H1 (cell line): Measurements from ENCODE around the gene STARD4. TPM values are rescaled to one million over a fixed set of nuclear protein-coding genes. Genes with fewer than 3 reads are reported as not detected.

ENCODE experiments used
- CTCF ChIA-PET: fragments of 300-600 bp; sonication (Branson Sonifier 250); formaldehyde crosslinking; loops from one replicate; lab custom pipeline; 2021; ENCODE audit not compliant: partially characterized antibody; lab: Charles Lee
- POLR2A ChIA-PET: fragments of 300-600 bp; sonication (Branson Sonifier 250); formaldehyde crosslinking; loops from one replicate; lab custom pipeline; 2021; ENCODE audit warnings: inconsistent platforms; ENCODE audit not compliant: partially characterized antibody; lab: Charles Lee
- DNase-seq, 2 experiments: peaks; one replicate each; pipeline versions ENCODE4 v3.0.0 to v3.0.0-alpha.2; 2010 to 2022; ENCODE audit warnings: low spot score in 2 of 2, low read depth in 1 of 2, mixed read lengths in 1 of 2
- FAIRE-seq: peaks from 2 replicates; lab custom pipeline; 2011; peaks lifted over from hg19 to GRCh38; lab: Jason Lieb, UNC
- H2AFZ ChIP-seq: 2 replicates; pipeline ENCODE4 v1.8.1; 2012; ENCODE audit warnings: low read length, inconsistent platforms
- H2AK5ac ChIP-seq: 2 replicates; pipeline ENCODE4 v1.6.1; 2013; ENCODE audit warnings: low read depth, low read length
- H2BK120ac ChIP-seq: replicated peaks from 2 replicates; pipeline ENCODE3; 2013; ENCODE audit warnings: low read depth, low read length, inconsistent platforms
- H2BK12ac ChIP-seq: 2 replicates; pipeline ENCODE4 v1.6.1; 2013; ENCODE audit warnings: low read depth, low read length
- H2BK15ac ChIP-seq: 2 replicates; pipeline ENCODE4 v1.6.1; 2013; ENCODE audit warnings: low read length
- H2BK20ac ChIP-seq: 2 replicates; pipeline ENCODE4 v1.6.1; 2013; ENCODE audit warnings: low read length
- H2BK5ac ChIP-seq: 2 replicates; pipeline ENCODE4 v1.6.1; 2013; ENCODE audit warnings: low read depth, low read length
- H3K14ac ChIP-seq: 2 replicates; pipeline ENCODE4 v1.6.1; 2013; ENCODE audit warnings: inconsistent platforms; ENCODE audit not compliant: insufficient read length
- H3K18ac ChIP-seq: 2 replicates; pipeline ENCODE4 v1.6.1; 2013; ENCODE audit warnings: low read length; ENCODE audit errors: extremely low read depth
- H3K23ac ChIP-seq: 2 replicates; pipeline ENCODE4 v1.6.1; 2013; ENCODE audit warnings: inconsistent platforms; ENCODE audit not compliant: insufficient read length
- H3K23me2 ChIP-seq: 2 replicates; pipeline ENCODE4 v1.6.1; 2013; ENCODE audit warnings: low read depth, low read length
- H3K27ac ChIP-seq: 2 replicates; pipeline ENCODE4 v1.6.1; 2011; ENCODE audit warnings: low read depth, low read length, inconsistent platforms
- H3K27me3 ChIP-seq, 4 experiments: replicated peaks in 1 of 4; 1 replicate in 1 of 4; 2 replicates in 3 of 4; pipeline versions ENCODE4 v1.6.1 to v1.8.1; 2011 to 2013; ENCODE audit warnings: low read length in 3 of 4, mild to moderate bottlenecking in 3 of 4, inconsistent platforms in 2 of 4, mixed read lengths in 2 of 4, moderate library complexity in 1 of 4; ENCODE audit not compliant: control insufficient read depth in 3 of 4, insufficient read depth in 3 of 4; ENCODE audit errors: extremely low read depth in 1 of 4
- H3K36me3 ChIP-seq, 4 experiments: 2 replicates each; pipeline versions ENCODE4 v1.6.1 to v1.8.1; 2011 to 2013; ENCODE audit warnings: mild to moderate bottlenecking in 4 of 4, low read length in 3 of 4, moderate library complexity in 2 of 4, control low read depth in 1 of 4, inconsistent platforms in 1 of 4; ENCODE audit not compliant: insufficient read depth in 4 of 4, control insufficient read depth in 2 of 4
- H3K4ac ChIP-seq: replicated peaks from 2 replicates; pipeline ENCODE3; 2013; ENCODE audit warnings: low read length, low read depth, mixed read lengths, inconsistent platforms; ENCODE audit not compliant: insufficient read length
- H3K4me1 ChIP-seq, 4 experiments: replicated peaks in 1 of 4; 1 replicate in 1 of 4; 2 replicates in 3 of 4; pipeline versions ENCODE4 v1.6.1 to v1.8.1; 2011 to 2013; ENCODE audit warnings: low read length in 3 of 4, inconsistent platforms in 2 of 4, mixed read lengths in 1 of 4; ENCODE audit not compliant: insufficient read depth in 4 of 4, control insufficient read depth in 3 of 4
- H3K4me2 ChIP-seq, 2 experiments: 2 replicates each; pipeline versions ENCODE4 v1.6.1 to v1.8.1; 2011 to 2013; ENCODE audit warnings: low read depth in 2 of 2, low read length in 2 of 2, control low read depth in 1 of 2, inconsistent platforms in 1 of 2, mild to moderate bottlenecking in 1 of 2; ENCODE audit not compliant: insufficient read depth in 1 of 2
- H3K4me3 ChIP-seq, 4 experiments: fragments of 200-600, 300-600 bp in 1 of 4; sonication (generic), shearing (Covaris generic), sonication (Bioruptor Twin) in 1 of 4; 2 replicates each; pipeline versions ENCODE4 v1.5.1 to v1.8.1; 2011 to 2016; ENCODE audit warnings: low read length in 4 of 4, low read depth in 3 of 4, control low read depth in 2 of 4, inconsistent platforms in 2 of 4, mild to moderate bottlenecking in 2 of 4, mixed read lengths in 1 of 4, moderate library complexity in 1 of 4; ENCODE audit not compliant: insufficient read depth in 2 of 4; ENCODE audit errors: extremely low read depth in 1 of 4
- H3K56ac ChIP-seq: replicated peaks from 2 replicates; pipeline ENCODE3; 2013; ENCODE audit warnings: low read depth, mild to moderate bottlenecking, mixed read lengths, low read length, inconsistent platforms; ENCODE audit not compliant: insufficient read length
- H3K79me1 ChIP-seq: 2 replicates; pipeline ENCODE4 v1.6.1; 2013; ENCODE audit warnings: low read depth, low read length, control low read depth
- H3K79me2 ChIP-seq, 2 experiments: 2 replicates each; pipeline versions ENCODE4 v1.6.1 to v1.8.1; 2012 to 2013; ENCODE audit warnings: low read length in 2 of 2, mild to moderate bottlenecking in 2 of 2, inconsistent platforms in 1 of 2; ENCODE audit not compliant: insufficient read depth in 2 of 2, control insufficient read depth in 1 of 2
- H3K9ac ChIP-seq, 4 experiments: replicated peaks in 1 of 4; 1 replicate in 1 of 4; 2 replicates in 3 of 4; pipeline versions ENCODE4 v1.6.1 to v1.8.1; 2011 to 2013; ENCODE audit warnings: low read depth in 3 of 4, low read length in 3 of 4, control low read depth in 2 of 4, mild to moderate bottlenecking in 2 of 4, moderate library complexity in 2 of 4, inconsistent platforms in 1 of 4; ENCODE audit errors: extremely low read depth in 1 of 4
- H3K9me3 ChIP-seq, 2 experiments: 2 replicates each; pipeline versions ENCODE4 v1.6.1 to v1.8.1; 2012 to 2013; ENCODE audit warnings: mild to moderate bottlenecking in 2 of 2, moderate library complexity in 2 of 2, control low read depth in 1 of 2, inconsistent platforms in 1 of 2, low read depth in 1 of 2, low read length in 1 of 2, mixed read lengths in 1 of 2; ENCODE audit not compliant: insufficient read depth in 2 of 2
- H4K20me1 ChIP-seq, 2 experiments: replicated peaks in 1 of 2; 2 replicates each; pipeline versions ENCODE3 to v1.8.1; 2011 to 2013; ENCODE audit warnings: inconsistent platforms in 2 of 2, low read length in 2 of 2, mild to moderate bottlenecking in 1 of 2; ENCODE audit not compliant: insufficient read depth in 2 of 2, control insufficient read depth in 1 of 2
- H4K5ac ChIP-seq: 2 replicates; pipeline ENCODE4 v1.6.1; 2013; ENCODE audit warnings: low read length, low read depth, mixed read lengths, inconsistent platforms; ENCODE audit not compliant: insufficient read length
- H4K8ac ChIP-seq: 2 replicates; pipeline ENCODE4 v1.8.0; 2013; ENCODE audit warnings: mild to moderate bottlenecking, moderate library complexity, low read length, inconsistent platforms; ENCODE audit not compliant: insufficient read depth; ENCODE audit errors: extremely low read depth
- H4K91ac ChIP-seq: replicated peaks from 2 replicates; pipeline ENCODE3; 2013; ENCODE audit warnings: low read length, mixed read lengths, inconsistent platforms; ENCODE audit not compliant: insufficient read length
- CBX5 ChIP-seq: fragments of 300-800, 300-1000 bp; sonication (generic); IDR thresholded peaks from 2 replicates; pipeline ENCODE4 v1.7.1; 2016; ENCODE audit warnings: antibody characterized with exemption, low read length, low read depth
- CBX8 ChIP-seq: fragments of 300-800, 300-1000 bp; sonication (generic); IDR thresholded peaks from 2 replicates; pipeline ENCODE4 v1.7.1; 2016; ENCODE audit warnings: low read depth, low read length, borderline replicate concordance
- CHD1 ChIP-seq: IDR thresholded peaks from 2 replicates; pipeline ENCODE4 v1.6.1; 2012; ENCODE audit warnings: low read depth, low read length, improper control_type of control experiment
- CREB1 ChIP-seq: IDR thresholded peaks from 2 replicates; pipeline ENCODE4 v1.6.1; 2012; ENCODE audit warnings: inconsistent platforms
- GABPA ChIP-seq: IDR thresholded peaks from 2 replicates; pipeline ENCODE4 v1.6.1; 2011; ENCODE audit warnings: mild to moderate bottlenecking, low read length, moderate library complexity, borderline replicate concordance; ENCODE audit not compliant: insufficient read depth
- NANOG ChIP-seq: IDR thresholded peaks from 2 replicates; pipeline ENCODE4 v1.6.1; 2011; ENCODE audit warnings: low read length, low read depth, mild to moderate bottlenecking, inconsistent platforms; ENCODE audit not compliant: insufficient read depth, poor library complexity, severe bottlenecking
- NRF1 ChIP-seq: IDR thresholded peaks from 2 replicates; pipeline ENCODE4 v1.6.1; 2011; ENCODE audit warnings: mild to moderate bottlenecking, low read depth, low read length, improper control_type of control experiment
- RBBP5 ChIP-seq: IDR thresholded peaks from 2 replicates; pipeline ENCODE4 v1.7.1; 2012; ENCODE audit warnings: low read depth, mild to moderate bottlenecking, inconsistent platforms, low read length, moderate library complexity, borderline replicate concordance
- RFX5 ChIP-seq: IDR thresholded peaks from 2 replicates; pipeline ENCODE4 v1.6.1; 2011; ENCODE audit warnings: low read depth, low read length, improper control_type of control experiment, borderline replicate concordance
- WGBS, 2 experiments: shearing (Covaris generic) in 1 of 2; methylation state at CpG; one replicate each; pipeline versions ENCODE4 v1.1.6 to v1.1.7; 2013 to 2015; ENCODE audit warnings: low lambda C conversion rate in 2 of 2, mixed read lengths in 2 of 2, inconsistent platforms in 1 of 2, low coverage in 1 of 2, missing lambda C conversion rate in 1 of 2; ENCODE audit not compliant: insufficient replicate concordance in 2 of 2, insufficient coverage in 1 of 2, insufficient read length in 1 of 2; ENCODE audit errors: extremely low coverage in 1 of 2, missing lambda C conversion rate in 1 of 2; 5-methylcytosine and 5-hydroxymethylcytosine counted together
- polyA plus RNA-seq, 7 experiments: library from polyadenylated mRNA; depleted of rRNA in 3 of 7; stranded (reverse) in 5 of 7; unstranded in 2 of 7; fragments of >200 nt in 5 of 7; fragments of 200-250 nt in 2 of 7; gene quantifications; 1 replicate in 5 of 7; 2 replicates in 1 of 7; 4 replicates in 1 of 7; pipeline versions ENCODE4 v1.2.1 to v1.2.3, GENCODE V29; 2011 to 2013; ENCODE audit warnings: missing spikeins in 2 of 7, mixed read lengths in 2 of 7
- total RNA-seq: library from RNA; stranded (reverse); fragmentation: NEBNext Ultra II Directional; extraction: Animal tissue kit (Norgen Biotek cat#: 25700); gene quantifications from 2 replicates; pipeline ENCODE4 v1.2.1, GENCODE V29; 2021
- TF ChIP-seq, protein P1 (sequence below): IDR thresholded peaks from 2 replicates; pipeline ENCODE4 v1.6.1; 2012; ENCODE audit warnings: low read length, inconsistent platforms

Gene STARD4
- total and polyA plus RNA-seq, 2 of the 8 experiments (the other 6 are each of a cell fraction or from before 2014, with no cell fraction given) = 10.8 to 47.9 TPM

DNA sequence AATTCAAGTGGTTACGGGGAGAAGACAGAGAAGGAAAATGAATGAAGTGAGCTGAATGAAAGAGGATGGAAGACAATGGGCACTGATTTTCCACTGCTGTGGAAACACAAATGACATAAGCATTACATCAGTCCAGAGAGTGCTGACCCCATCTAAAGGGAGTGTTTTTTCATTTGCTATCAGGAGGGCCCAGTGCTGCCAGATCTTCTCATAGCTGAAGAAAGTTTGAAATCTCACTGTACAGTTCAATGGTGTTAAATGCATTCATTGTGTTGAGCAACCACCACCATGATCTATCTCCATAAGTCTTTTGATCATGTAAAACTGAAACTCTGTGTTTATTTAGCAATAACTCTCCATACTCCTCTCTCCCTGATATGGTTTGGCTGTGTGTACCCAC, 41.5 kb upstream of the STARD4 start:
- FAIRE-seq (no peak), DNase-seq (no peak)
- Histone ChIP-seq H3K9me3 (no peaks in the 10 kb centered on the region), H4K20me1 (no peaks in the 10 kb centered on the region), H4K91ac (no peak overlapping the region), H3K79me1 (no peaks in the 10 kb centered on the region), H3K4me2 (no peak overlapping the region), H3K23ac (no peak overlapping the region), H3K4ac (no peak overlapping the region), H2BK120ac (no peak overlapping the region), H2AK5ac (no peak overlapping the region), H4K5ac (no peak overlapping the region), H3K79me2 (no peaks in the 10 kb centered on the region), H3K9ac (no peak overlapping the region), H2BK15ac (no peak overlapping the region), H2BK20ac (0 out of 2 replicates have a peak overlapping the region, but pooled peaks have one; percentile 49), H3K14ac (no peak overlapping the region), H3K4me3 (no peak overlapping the region), H4K8ac (no peak overlapping the region), H3K27me3 (no peaks in the 10 kb centered on the region), H2BK12ac (no peak overlapping the region), H3K23me2 (no peaks in the 10 kb centered on the region), H3K4me1 (peaks cover 1 to 15% (median 11%) of the 10 kb centered on the region in 4 experiments; a peak in 6 of 7 replicates), H2AFZ (no peak overlapping the region), H3K56ac (no peak overlapping the region), H3K36me3 (no peaks in the 10 kb centered on the region), H2BK5ac (no peak overlapping the region), H3K18ac (no peak overlapping the region), H3K27ac (no peak overlapping the region)
- CTCF ChIA-PET = interaction anchor here (1.0 to 1.3 kb wide), 3 partner anchors 9 to 812 kb away, joined by 3 to 6 read pairs (median 5); no protein-coding TSS in a partner anchor
- POLR2A ChIA-PET = no interaction called here
- 100% methylated on average over 1 of the region's 1 CpG; no CpG with 5 or more reads in 1 of the 2 experiments for WGBS, 2 experiments
- TF ChIP-seq NRF1 = no peak
- no peak for TF ChIP-seq CBX8
- no peak for TF ChIP-seq NANOG
- TF ChIP-seq RBBP5 = no peak
- TF ChIP-seq RFX5 = no peak
- TF ChIP-seq, protein P1, sequence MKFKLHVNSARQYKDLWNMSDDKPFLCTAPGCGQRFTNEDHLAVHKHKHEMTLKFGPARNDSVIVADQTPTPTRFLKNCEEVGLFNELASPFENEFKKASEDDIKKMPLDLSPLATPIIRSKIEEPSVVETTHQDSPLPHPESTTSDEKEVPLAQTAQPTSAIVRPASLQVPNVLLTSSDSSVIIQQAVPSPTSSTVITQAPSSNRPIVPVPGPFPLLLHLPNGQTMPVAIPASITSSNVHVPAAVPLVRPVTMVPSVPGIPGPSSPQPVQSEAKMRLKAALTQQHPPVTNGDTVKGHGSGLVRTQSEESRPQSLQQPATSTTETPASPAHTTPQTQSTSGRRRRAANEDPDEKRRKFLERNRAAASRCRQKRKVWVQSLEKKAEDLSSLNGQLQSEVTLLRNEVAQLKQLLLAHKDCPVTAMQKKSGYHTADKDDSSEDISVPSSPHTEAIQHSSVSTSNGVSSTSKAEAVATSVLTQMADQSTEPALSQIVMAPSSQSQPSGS = no peak
- no peak for TF ChIP-seq GABPA
- no peak for TF ChIP-seq CHD1
- TF ChIP-seq CBX5 = no peak
- TF ChIP-seq CREB1 = no peak
